PC-9 (cell line): ENCODE measurements around the gene PFKP. TPM values are rescaled to one million over a fixed set of nuclear protein-coding genes. Genes with fewer than 3 reads are reported as not detected.

Source experiments
- BruUV-seq: library from RNA; stranded (reverse); fragments of 400-500 nt; replicated peaks from 2 replicates; lab custom pipeline; 2021; lab: Mats Ljungman, UMichigan
- CTCF ChIA-PET: fragments of 300-600 bp; sonication (Branson Sonifier 250); formaldehyde crosslinking; loops from one replicate; lab custom pipeline; 2022; ENCODE audit warnings: antibody characterized with exemption; lab: Charles Lee
- POLR2A ChIA-PET: fragments of 300-600 bp; sonication (Branson Sonifier 250); formaldehyde crosslinking; loops from one replicate; lab custom pipeline; 2022; ENCODE audit warnings: antibody characterized with exemption; ENCODE audit not compliant: unreplicated experiment; lab: Charles Lee
- DNase-seq, 2 experiments: peaks; one replicate each; pipeline versions ENCODE4 v3.0.0 to v3.0.0-alpha.2; 2015 to 2022; ENCODE audit warnings: mixed read lengths in 1 of 2
- H2AFZ ChIP-seq: fragments of 200-600 bp; sonication (generic); 2 replicates; pipeline ENCODE4 v1.8.1; 2017; ENCODE audit warnings: antibody characterized with exemption
- H3F3A ChIP-seq: fragments of 200-600 bp; sonication (generic); 2 replicates; pipeline ENCODE4 v1.8.1; 2017; ENCODE audit warnings: antibody characterized with exemption, mild to moderate bottlenecking, low read depth; ENCODE audit not compliant: insufficient read depth
- H3K27ac ChIP-seq: fragments of 200-600 bp; sonication (generic); 2 replicates; pipeline ENCODE4 v1.6.1; 2016; ENCODE audit warnings: mixed run types
- H3K27me3 ChIP-seq: fragments of 200-600 bp; sonication (generic); 2 replicates; pipeline ENCODE4 v1.6.1; 2016; ENCODE audit warnings: low read depth, mixed run types; ENCODE audit not compliant: insufficient read depth
- H3K36me3 ChIP-seq: fragments of 200-600 bp; sonication (generic); 2 replicates; pipeline ENCODE4 v1.6.1; 2016; ENCODE audit warnings: low read depth, mixed run types
- H3K4me1 ChIP-seq: fragments of 200-600 bp; sonication (generic); replicated peaks from 2 replicates; pipeline ENCODE4 v1.6.1; 2016; ENCODE audit warnings: mixed run types; ENCODE audit not compliant: insufficient read depth
- H3K4me2 ChIP-seq: fragments of 200-600 bp; sonication (generic); 2 replicates; pipeline ENCODE4 v1.6.1; 2017; ENCODE audit warnings: mixed run types
- H3K4me3 ChIP-seq: fragments of 200-600 bp; sonication (generic); 2 replicates; pipeline ENCODE4 v1.6.1; 2016; ENCODE audit warnings: mixed run types
- H3K79me2 ChIP-seq: fragments of 200-600 bp; sonication (generic); 2 replicates; pipeline ENCODE4 v1.6.1; 2017; ENCODE audit warnings: low read depth, mixed run types
- H3K9me2 ChIP-seq: fragments of 200-600 bp; sonication (generic); 2 replicates; pipeline ENCODE4 v1.8.1; 2017; ENCODE audit warnings: mild to moderate bottlenecking; ENCODE audit not compliant: insufficient read depth
- H3K9me3 ChIP-seq: fragments of 200-600 bp; sonication (generic); 2 replicates; pipeline ENCODE4 v1.8.1; 2016; ENCODE audit warnings: low read depth; ENCODE audit not compliant: insufficient read depth
- H4K20me1 ChIP-seq: fragments of 200-600 bp; sonication (generic); 2 replicates; pipeline ENCODE4 v1.8.1; 2017; ENCODE audit not compliant: insufficient read depth
- EZH2 ChIP-seq: fragments of 200-600 bp; sonication (generic); IDR thresholded peaks from 2 replicates; pipeline ENCODE4 v1.8.0; 2017; ENCODE audit warnings: antibody characterized with exemption, low read depth
- intact Hi-C: fragments of 100-400 bp; cut with micrococcal nuclease; formaldehyde crosslinking; loops from one replicate; pipeline ENCODE4 v1.10.0; 2022; ENCODE audit not compliant: unreplicated experiment
- total RNA-seq: library from RNA; stranded (reverse); gene quantifications from 2 replicates; pipeline ENCODE4 v1.2.3, GENCODE V29; 2021
- TF ChIP-seq, protein P1 (sequence below): fragments of 200-600 bp; sonication (generic); conservative IDR thresholded peaks from 2 replicates; pipeline ENCODE4 v1.6.1; 2017; ENCODE audit warnings: mixed run types, antibody characterized with exemption, mild to moderate bottlenecking, moderate library complexity

Gene PFKP
- total RNA-seq, 1 experiment from 2014 or later, result 234 TPM

DNA sequence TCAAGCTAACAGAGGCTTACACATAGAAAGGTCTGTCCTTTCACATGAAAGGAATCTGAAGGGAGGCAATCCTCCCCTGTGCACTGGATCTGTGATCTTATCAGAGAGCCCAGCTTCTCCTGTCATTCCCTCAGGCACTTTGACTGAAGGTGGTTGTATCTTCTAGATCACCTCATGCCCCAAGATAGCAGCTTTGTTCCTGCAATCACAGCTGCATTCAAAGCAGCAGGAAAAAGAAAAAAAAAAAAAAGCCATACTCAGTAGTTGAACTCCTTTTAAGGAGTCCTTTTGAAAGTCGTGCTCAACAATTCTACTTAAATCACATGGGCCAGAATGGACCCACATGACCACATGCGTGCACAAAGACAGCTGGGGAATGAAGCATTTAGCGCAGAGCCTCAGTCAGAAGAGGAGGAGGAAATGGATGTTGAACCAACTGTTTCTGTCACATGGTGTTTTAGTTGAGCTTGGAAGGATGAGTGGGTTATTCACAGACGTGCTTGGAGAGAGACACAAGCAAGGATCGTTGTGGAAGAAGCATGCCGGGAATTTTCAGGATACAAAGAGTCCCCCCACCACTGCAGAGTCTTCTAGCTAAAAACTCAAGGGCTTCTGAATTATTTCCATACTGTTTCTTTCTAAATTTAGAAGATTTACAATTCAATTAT is 13.0 kb upstream of the PFKP start:
- H3K4me2 ChIP-seq, result no peak overlapping the region
- ChIA-PET POLR2A (no interaction called here), CTCF (no interaction called here)
- intact Hi-C loops, result no loop called here
- no peak overlapping the region for H3K27ac ChIP-seq
- no peaks in the 10 kb centered on the region for H4K20me1 ChIP-seq
- no peaks in the 10 kb centered on the region for H3K9me2 ChIP-seq
- DNase-seq, result no peak
- no peaks in the 10 kb centered on the region for H3K79me2 ChIP-seq
- no peaks in the 10 kb centered on the region for H3F3A ChIP-seq
- no peak for TF ChIP-seq EZH2
- TF ChIP-seq, protein P1, sequence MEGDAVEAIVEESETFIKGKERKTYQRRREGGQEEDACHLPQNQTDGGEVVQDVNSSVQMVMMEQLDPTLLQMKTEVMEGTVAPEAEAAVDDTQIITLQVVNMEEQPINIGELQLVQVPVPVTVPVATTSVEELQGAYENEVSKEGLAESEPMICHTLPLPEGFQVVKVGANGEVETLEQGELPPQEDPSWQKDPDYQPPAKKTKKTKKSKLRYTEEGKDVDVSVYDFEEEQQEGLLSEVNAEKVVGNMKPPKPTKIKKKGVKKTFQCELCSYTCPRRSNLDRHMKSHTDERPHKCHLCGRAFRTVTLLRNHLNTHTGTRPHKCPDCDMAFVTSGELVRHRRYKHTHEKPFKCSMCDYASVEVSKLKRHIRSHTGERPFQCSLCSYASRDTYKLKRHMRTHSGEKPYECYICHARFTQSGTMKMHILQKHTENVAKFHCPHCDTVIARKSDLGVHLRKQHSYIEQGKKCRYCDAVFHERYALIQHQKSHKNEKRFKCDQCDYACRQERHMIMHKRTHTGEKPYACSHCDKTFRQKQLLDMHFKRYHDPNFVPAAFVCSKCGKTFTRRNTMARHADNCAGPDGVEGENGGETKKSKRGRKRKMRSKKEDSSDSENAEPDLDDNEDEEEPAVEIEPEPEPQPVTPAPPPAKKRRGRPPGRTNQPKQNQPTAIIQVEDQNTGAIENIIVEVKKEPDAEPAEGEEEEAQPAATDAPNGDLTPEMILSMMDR, result no peak
- no peaks in the 10 kb centered on the region for H3K36me3 ChIP-seq
- no TSS peak for BruUV-seq
- H3K27me3 ChIP-seq, result no peaks in the 10 kb centered on the region
- no peaks in the 10 kb centered on the region; the same call in 1 of the 2 replicates for H3K4me1 ChIP-seq
- no peak overlapping the region for H3K4me3 ChIP-seq
- no peak overlapping the region for H2AFZ ChIP-seq
- H3K9me3 ChIP-seq, result no peaks in the 10 kb centered on the region

DNA sequence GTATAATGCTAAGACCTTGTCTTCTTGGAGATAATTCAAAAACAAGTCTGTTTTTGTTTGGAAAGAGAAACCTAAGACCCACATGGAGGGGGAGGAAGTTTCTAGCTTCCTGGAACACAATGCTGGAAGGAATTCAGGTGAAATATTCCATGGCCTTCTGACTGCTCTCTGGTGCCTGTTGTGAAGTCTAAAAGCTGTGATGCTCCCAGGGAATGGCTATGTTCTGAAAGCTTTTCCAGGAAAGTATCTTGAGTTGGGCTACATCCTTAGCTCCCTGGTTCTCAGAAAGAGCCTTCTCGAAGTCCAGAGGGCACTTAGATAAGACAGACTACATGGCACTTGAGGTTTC is 12.5 kb upstream of the PFKP start:
- DNase-seq, result no peak
- H3K27me3 ChIP-seq, result no peaks in the 10 kb centered on the region
- TF ChIP-seq, protein P1, result no peak
- TF ChIP-seq EZH2, result no peak
- H3K4me3 ChIP-seq, result no peak overlapping the region
- intact Hi-C loops, result no loop called here
- H3K27ac ChIP-seq, result no peak overlapping the region
- H3K9me2 ChIP-seq, result no peaks in the 10 kb centered on the region
- no peak overlapping the region for H2AFZ ChIP-seq
- H3K4me1 ChIP-seq, result no peaks in the 10 kb centered on the region; the same call in 1 of the 2 replicates
- no peaks in the 10 kb centered on the region for H4K20me1 ChIP-seq
- BruUV-seq, result no TSS peak
- no peaks in the 10 kb centered on the region for H3K79me2 ChIP-seq
- H3F3A ChIP-seq, result no peaks in the 10 kb centered on the region
- H3K9me3 ChIP-seq, result no peaks in the 10 kb centered on the region
- no peaks in the 10 kb centered on the region for H3K36me3 ChIP-seq
- ChIA-PET POLR2A (no interaction called here), CTCF (no interaction called here)
- H3K4me2 ChIP-seq, result no peak overlapping the region

DNA sequence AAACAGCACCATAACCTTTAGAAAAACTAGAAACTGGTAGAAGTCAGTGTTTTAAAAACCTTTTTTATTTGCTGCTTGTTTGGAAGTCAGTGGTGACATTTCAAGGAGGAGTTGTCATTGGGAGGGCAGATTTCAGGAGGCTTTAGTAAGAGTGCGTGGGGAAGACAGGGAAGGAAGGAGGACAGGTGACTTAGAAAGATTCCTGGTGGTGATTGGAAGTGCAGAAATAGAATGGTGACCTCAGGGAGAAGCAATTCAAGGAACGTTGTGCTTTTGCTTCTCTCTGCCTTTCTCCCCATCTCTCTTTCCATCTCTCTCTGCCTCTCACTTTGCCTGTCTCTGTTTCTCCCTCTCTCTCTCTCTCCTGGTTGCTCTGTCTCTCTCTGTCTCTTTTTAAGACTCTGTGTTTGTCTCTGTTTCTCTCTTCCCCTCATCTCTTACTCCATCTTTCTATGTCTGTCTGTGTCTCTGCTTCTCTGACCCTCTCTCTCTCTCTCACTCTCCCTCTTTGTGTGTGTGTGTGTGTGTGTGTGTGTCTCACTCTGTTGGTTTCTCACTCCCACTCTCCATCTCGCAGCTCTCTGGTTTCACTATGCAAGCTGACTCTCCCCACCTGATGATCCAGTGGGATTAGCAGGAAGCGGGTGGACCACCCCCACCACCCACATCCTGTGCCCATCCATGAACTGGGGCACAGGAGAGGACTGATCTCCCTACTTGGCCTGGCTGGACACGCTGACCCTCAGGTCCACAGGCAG is 10.9 kb upstream of the PFKP start:
- H2AFZ ChIP-seq, result no peak overlapping the region
- no peaks in the 10 kb centered on the region for H3K79me2 ChIP-seq
- BruUV-seq, result no TSS peak
- CTCF ChIA-PET, result no interaction called here
- no peak overlapping the region for H3K4me2 ChIP-seq
- H3K9me3 ChIP-seq, result no peaks in the 10 kb centered on the region
- intact Hi-C loops, result no loop called here
- H3K36me3 ChIP-seq, result no peaks in the 10 kb centered on the region
- H4K20me1 ChIP-seq, result no peaks in the 10 kb centered on the region
- H3K27me3 ChIP-seq, result no peaks in the 10 kb centered on the region
- no peak for DNase-seq
- no peaks in the 10 kb centered on the region for H3F3A ChIP-seq
- H3K9me2 ChIP-seq, result no peaks in the 10 kb centered on the region
- POLR2A ChIA-PET, result no interaction called here
- TF ChIP-seq, protein P1, result no peak
- no peak for TF ChIP-seq EZH2
- H3K4me1 ChIP-seq, result no peaks in the 10 kb centered on the region
- no peak overlapping the region for H3K4me3 ChIP-seq
- H3K27ac ChIP-seq, result no peak overlapping the region
